Erythroblast (primary cell): ENCODE data around the gene KCNMA1.

ENCODE experiments used
- GATA1 ChIP-seq: IDR thresholded peaks from 2 replicates; pipeline ENCODE4 v1.6.1; 2011; ENCODE audit warnings: low read depth, mild to moderate bottlenecking, control low read depth, low read length, moderate library complexity
- POLR2A ChIP-seq: IDR thresholded peaks from 2 replicates; pipeline ENCODE4 v1.6.1; 2011; ENCODE audit warnings: mild to moderate bottlenecking, low read length

GRCh38 chr10:77060913-77061312, 576.7 kb downstream of the KCNMA1 start:
- TF ChIP-seq POLR2A (no peak), GATA1 (no peak)
